AML-193 (cell line): Measurements from ENCODE around the gene NUDCD3.

Experiments
- DNase-seq, 2 experiments: peaks; one replicate each; lab custom pipeline; 2025; lab: John Stamatoyannopoulos, UW

The NUDCD3 gene

GRCh38 chr7:44398953-44399574 lies 91.4 kb downstream of the NUDCD3 start:
- no peak for DNase-seq

- DNase-seq: no peak
These were observed 91.9 kb downstream of the NUDCD3 start for GRCh38 chr7:44398511-44398911.

- no peak for DNase-seq
These were observed 93.4 kb downstream of the NUDCD3 start for GRCh38 chr7:44396931-44397545.

- no peak for DNase-seq
These were observed 94.0 kb downstream of the NUDCD3 start for GRCh38 chr7:44396496-44396895.

GRCh38 chr7:44395067-44395466 lies 95.4 kb downstream of the NUDCD3 start:
- DNase-seq: no peak

- DNase-seq: no peak
These were observed 95.8 kb downstream of the NUDCD3 start for GRCh38 chr7:44394636-44395035.

GRCh38 chr7:44394112-44394447 lies 96.4 kb downstream of the NUDCD3 start:
- no peak for DNase-seq

- DNase-seq: no peak
These were observed 97.0 kb downstream of the NUDCD3 start for GRCh38 chr7:44393238-44394111.

- no peak for DNase-seq
These were observed 97.8 kb downstream of the NUDCD3 start for GRCh38 chr7:44392618-44393010.

GRCh38 chr7:44391746-44392617 lies 98.5 kb downstream of the NUDCD3 start:
- no peak for DNase-seq

GRCh38 chr7:44391171-44391570 lies 99.3 kb downstream of the NUDCD3 start:
- DNase-seq: no peak

GRCh38 chr7:44390701-44391100 lies 99.8 kb downstream of the NUDCD3 start:
- no peak for DNase-seq

GRCh38 chr7:44388089-44388970 lies 102.1 kb downstream of the NUDCD3 start:
- DNase-seq: no peak

GRCh38 chr7:44387389-44387788 lies 103.1 kb downstream of the NUDCD3 start:
- DNase-seq: no peak

- DNase-seq: no peak
These were observed 104.1 kb downstream of the NUDCD3 start for GRCh38 chr7:44386139-44386913.

GRCh38 chr7:44385434-44386138 lies 104.9 kb downstream of the NUDCD3 start:
- no peak for DNase-seq

GRCh38 chr7:44384586-44385433 lies 105.6 kb downstream of the NUDCD3 start:
- no peak for DNase-seq

GRCh38 chr7:44383566-44383965 lies 106.9 kb downstream of the NUDCD3 start:
- DNase-seq: no peak
